RKO (cell line): ENCODE measurements around the gene VPS29.
A peak's percentile ranks its signal among the peaks of the same experiment; 100 is the strongest.

ENCODE experiments used
- DNase-seq: peaks from one replicate; pipeline ENCODE4 v3.0.0-alpha.2; 2016; ENCODE audit warnings: low spot score

VPS29 gene

GRCh38 chr12:110501752-110502738 lies at the start of gene VPS29, which contains the start of gene RAD9B:
VPS29 (minus strand) TSS chr12:110502111; CDS start chr12:110502051, 60 bp downstream.
RAD9B (plus strand) TSS chr12:110502331; CDS start chr12:110502338, 7 bp downstream.
- DNase-seq, result peak; percentile 99

- no peak for DNase-seq
Measured at GRCh38 chr12:110550981-110551380, 49.1 kb upstream of the VPS29 start.

GRCh38 chr12:110549716-110550115 lies 47.8 kb upstream of the VPS29 start:
- DNase-seq, result no peak

DNA sequence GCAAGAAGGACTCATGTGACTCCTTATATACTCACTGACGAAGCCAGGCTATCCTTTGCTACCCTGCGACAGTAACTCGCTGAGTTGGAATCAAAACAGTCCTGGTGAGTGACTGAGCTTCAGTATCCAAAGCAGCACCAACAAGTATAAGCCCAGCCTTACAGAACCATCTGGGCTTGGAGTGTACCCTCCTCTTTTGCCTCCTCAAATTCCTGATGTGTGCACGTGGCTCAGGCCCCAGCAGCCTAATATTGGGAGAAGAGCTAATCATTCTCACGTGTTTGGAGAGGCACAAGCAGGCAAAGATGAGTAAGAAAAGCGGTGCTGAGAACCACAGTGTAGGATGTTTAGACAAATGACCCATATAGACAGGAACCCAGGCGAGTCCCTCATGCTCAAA lies 46.8 kb upstream of the VPS29 start:
- no peak for DNase-seq

GRCh38 chr12:110547090-110547489 lies 45.2 kb upstream of the VPS29 start:
- no peak for DNase-seq

DNA sequence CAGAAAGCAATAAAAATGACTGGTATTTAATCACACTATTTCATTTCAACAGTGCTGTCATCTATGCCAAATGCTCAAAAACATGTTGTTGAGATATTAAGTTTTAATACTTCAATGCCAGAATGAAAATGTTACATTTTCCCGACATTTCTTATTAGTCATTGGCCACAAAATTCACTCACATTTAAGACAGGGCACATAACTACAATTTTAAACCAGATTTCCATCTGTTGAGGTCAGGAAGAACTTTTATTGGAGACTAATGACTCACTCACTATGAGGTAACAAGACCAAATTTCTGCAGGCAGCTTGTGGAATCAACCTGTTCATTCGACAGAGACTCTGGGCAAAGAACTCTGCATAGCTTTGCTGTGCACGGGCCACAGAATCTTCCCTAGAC lies 44.4 kb upstream of the VPS29 start:
- peak; percentile 63 for DNase-seq

DNA sequence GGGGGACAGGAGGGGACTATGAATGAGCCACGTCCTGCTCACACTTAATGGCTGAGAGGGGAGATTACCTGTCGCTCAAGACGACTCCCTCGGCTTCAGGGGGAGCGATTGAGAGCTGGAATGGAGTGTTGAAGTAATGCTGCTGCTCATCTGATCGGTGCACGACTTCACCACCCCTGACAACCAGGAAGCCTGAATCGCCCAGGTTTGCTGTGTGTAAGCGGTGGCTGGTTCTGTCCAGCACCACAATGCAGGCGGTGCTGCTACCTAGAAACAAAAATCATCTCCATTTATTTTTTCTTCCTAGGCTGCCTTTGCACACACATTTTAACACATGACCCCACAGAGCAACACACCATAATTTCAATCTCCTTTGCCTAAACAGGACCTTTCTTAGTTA lies 43.9 kb upstream of the VPS29 start:
- DNase-seq, result no peak

DNA sequence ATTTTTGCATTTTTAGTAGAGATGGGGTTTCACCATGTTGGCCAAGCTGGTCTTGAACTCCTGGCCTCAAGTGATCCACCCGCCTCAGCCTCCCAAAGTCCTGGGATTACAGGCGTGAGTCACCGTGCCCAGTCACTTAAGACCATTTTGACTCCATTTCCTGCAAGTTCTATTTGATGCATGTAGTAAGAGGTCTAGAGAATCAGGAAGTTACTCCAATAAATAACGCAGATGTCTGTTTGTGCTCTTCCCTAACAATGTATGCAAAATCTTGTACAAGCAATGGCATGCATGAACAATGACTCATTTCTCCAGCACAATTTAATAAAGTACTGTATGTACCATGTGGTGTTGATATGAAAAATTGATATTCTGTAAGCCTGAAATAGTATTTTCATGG lies 43.3 kb upstream of the VPS29 start:
- peak; percentile 45 for DNase-seq

DNA sequence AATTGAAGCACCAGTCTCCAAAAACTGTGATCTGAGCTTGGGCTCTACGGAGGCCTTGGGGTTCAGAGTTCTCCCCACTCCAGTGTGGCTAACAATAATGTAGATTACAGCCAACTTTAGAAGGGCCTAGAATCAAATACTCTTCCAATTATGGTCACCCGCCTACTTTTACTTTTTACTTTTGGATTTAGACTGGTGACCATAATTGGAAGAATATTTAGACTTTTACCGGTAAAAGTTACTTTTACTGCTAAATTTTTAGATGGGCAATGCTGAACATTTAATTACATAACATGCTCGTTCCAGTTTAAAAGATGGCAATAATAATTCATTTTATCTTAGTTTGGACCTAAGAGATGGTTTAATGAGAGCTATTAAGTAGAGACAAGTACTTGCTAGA lies 42.1 kb upstream of the VPS29 start:
- DNase-seq, result no peak

DNA sequence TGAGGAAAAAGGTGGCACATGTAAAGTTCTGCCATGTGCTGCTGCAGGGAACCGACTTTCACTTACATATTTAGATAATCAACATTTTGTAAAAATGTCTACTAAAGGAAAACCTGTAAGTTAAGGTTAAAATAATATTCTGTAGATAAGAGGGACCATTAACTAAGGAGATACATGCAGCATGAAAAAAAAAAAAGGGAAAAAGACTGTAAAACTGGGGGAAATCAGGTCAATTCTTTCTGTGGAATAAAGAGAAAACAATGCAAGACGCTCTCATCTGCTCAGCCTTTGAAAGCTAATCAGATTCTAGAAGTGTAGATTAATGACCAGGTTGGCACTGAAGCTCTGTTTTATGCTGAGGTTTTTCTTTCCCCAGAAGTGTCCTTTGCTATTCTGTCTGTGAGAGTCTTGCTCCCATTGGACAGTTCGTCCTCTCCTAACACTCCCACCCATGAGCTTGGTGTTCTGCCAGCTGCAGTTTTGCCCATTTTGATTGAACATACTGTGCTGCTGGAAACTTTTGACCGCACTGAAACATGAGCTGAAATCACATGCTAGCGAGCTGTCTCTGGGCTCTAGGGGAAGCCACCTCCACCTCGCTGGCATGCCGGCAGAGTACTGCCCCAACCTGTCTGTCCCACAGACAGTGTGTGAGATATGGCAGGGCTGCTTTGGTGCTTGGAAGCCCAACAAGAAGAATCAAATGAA lies 41.5 kb upstream of the VPS29 start:
- DNase-seq, result no peak

DNA sequence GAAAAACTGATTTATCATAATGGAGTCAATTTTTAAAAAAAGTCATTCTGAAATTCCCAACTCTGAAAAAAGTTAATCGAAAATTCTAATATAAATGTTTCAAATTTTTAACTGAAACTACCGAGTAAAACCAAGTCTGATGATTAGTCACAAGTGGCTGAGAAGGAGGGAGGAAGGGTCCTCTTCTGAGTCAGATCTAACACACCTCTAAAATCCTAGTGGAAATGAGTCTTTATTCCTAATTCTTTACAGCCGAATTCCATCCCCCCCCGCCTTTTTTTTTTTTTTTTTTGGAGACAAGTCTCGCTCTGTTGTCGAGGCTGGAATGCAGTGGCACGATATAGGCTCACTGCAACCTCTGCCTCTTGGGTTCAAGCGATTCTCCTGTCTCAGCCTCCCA lies 38.1 kb upstream of the VPS29 start:
- peak; percentile 33 for DNase-seq

DNA sequence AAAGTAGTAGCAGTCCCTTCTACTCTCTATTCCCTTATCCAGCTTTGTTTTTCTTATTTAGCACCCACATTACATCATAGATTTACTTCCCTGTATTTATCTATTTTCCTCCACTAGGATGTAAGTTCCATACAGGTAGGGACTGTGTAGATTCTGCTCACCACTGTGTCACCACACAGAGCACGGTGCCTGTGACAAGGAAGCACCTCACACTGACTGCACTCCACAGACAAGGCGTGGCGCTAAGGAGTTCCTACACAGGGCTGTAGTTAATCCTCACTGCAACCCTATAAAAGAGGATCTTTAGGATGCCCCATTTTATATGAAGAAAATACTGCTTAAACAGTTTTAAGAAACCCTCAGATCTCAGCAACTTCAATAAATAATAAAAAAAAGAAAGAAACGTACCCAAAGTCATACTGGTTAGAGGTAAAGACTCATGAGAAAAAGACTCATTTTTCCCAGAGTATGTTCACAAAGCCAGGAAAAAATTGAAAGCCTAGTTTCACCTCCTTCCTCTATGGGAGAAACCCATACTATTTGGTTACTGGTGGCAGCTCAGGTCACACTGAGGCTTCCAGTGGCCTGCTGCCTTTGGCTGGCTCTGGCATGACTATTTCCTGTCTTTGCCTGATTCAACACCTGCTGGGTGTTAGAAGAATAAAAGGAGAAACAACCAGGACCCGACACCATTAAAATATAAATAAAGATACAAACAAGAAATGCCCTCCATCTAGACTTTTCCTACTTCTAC lies 37.1 kb upstream of the VPS29 start:
- no peak for DNase-seq

GRCh38 chr12:110537605-110538409 lies 35.9 kb upstream of the VPS29 start:
- DNase-seq, result no peak

DNA sequence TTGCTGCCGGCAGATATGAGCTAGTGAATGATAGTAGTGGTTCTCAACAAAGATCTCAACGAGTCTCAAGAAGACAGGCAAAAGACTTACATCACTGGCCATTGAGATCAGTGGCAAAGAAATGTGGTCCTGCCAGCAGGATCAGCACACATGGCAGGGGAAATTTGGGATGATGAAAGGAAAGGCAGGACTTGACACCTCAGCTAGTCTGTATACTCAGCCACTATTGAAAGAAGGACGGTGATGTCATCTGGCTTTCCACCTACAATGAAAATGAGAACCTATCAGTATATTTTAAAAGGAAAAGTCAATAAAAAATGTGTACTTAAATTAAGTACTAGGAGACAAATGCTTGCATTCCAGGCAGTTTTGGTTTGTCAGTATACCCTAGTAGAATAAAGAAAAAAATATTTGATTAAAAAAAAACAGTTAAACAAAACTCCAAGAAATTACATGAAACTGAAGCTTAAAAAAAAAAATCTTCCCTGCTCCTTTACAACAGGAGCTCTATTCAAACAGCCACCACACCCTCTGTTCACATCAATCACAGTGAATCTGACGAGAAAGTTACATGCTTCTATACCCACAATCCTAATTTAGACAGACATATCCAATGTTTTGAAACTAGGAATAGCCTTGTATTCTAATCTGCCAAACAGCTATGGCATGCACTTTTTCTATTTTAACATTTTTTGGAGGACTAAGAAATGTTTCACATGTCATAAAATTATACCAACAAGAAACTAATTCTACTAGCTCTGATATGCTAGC lies 35.1 kb upstream of the VPS29 start:
- DNase-seq, result no peak

- DNase-seq, result no peak
Measured at GRCh38 chr12:110534811-110535210, 32.9 kb upstream of the VPS29 start.

GRCh38 chr12:110533607-110534006 lies 31.7 kb upstream of the VPS29 start:
- DNase-seq, result no peak

GRCh38 chr12:110532644-110533043 lies 30.7 kb upstream of the VPS29 start:
- DNase-seq, result no peak

DNA sequence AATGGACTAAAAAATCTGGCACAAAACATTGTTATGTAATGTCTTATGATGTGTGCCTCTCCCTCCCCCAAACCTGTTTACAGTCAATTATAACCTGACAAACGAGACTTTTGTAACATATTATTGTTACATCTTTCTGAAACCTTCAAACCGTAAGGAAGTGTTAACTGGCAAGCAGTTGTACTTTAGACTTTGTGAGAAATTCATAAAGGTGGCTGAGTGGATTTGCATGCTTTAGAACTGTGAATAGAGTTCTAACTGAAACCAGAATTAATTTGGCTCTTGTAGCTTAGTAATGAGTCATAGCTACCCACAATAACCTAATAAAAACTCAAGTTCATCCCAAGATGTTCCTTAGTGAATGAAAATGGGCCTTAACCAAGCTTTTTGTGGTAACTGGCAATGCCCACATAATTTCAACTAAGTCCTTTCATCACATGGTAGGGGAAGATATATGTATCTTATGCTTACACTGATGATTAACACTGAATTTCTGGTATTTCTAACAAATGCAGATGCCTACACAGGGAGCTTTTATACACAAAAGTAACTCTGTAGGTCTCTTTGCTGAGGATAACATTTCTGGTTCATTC lies 29.9 kb upstream of the VPS29 start:
- DNase-seq, result no peak

- no peak for DNase-seq
Measured at GRCh38 chr12:110530511-110530910, 28.6 kb upstream of the VPS29 start.

- no peak for DNase-seq
Measured at GRCh38 chr12:110528277-110528839, 26.4 kb upstream of the VPS29 start.
